T1000 (cell line): Measurements from ENCODE around the gene CDKL1.

ENCODE experiments used
- DNase-seq: peaks from one replicate; lab custom pipeline; 2025; ENCODE audit warnings: mixed read lengths; lab: John Stamatoyannopoulos, UW

The CDKL1 gene

DNA sequence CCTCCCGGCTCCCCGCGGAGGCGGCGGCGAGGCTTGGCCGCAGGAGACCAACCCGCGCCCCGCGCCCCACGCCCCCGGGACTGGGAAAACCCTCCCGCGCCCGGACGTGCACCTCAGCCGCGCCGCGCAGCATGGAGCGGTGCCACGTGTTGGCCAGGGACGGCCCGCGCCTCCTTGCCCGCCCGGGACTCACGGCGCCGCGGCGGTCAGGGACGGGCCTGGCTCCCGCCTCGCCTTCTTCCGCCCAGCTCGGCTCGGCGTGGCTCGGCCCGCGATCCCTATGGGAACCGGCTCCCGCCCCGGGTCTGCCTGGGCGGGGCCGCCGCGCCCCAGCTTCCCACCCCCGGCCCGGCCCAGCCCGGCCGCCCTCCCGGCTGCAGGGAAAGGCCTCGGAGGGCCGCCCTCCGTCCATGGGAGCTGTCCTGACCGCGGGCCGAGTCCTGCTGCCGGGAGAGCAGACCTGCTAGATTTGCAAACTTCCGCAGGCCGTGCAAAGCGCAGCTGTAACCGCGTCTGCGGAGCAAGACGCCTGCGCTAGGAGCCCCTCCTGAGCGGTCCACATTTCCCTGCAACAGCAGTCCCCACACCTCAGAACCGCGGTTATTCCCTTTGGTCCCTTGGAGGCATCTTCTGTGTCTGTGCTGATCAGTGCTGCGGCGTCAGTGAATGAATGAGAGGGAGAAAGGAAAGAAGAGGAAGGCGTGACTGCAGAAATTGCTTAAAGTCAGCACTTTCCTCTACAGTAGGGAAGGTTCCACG, at the start of gene CDKL1:
Gene CDKL1, minus strand, starts transcription at position 251 of the 759 bp plus-strand sequence. CDS start 1,013 bp downstream, outside the sequence.
- peak; percentile 67 for DNase-seq

DNA sequence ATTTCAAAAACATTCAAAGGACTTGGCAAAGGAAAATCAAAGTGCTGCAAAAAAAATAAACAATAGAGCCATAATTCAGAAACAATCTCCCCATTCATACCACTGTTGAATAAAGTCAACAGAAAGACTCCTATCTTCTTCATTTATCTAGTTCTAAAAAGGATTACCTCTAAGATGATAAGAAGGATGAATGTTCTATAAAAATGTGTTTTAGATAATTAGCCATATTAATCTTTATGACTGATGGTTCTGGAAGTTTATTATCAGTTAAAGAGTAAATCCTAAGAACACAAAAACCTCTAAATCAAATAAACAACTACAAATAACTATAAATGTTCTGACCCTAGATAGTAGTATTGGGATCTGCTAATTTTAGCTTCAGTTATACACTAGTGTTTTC, 37.8 kb upstream of the CDKL1 start:
- no peak for DNase-seq

DNA sequence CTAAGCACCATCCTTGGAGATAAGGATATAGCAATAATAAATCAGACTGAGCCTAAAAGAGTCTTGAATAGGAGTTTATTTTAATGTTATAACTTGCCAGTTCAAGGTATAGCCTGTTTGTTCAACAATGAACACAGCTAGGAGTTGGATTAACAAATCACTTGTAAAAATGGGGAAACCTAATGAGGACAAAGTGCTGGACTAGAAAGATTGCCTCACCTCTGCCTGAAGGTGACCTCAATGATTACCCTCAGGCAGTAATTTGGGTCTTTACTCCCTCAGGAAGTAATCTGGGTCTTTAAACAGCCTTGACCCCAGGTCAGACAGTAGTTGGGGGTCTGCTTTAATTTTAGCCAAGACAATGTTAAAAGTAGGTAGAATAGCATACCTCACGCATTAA, 35.5 kb upstream of the CDKL1 start:
- no peak for DNase-seq

DNA sequence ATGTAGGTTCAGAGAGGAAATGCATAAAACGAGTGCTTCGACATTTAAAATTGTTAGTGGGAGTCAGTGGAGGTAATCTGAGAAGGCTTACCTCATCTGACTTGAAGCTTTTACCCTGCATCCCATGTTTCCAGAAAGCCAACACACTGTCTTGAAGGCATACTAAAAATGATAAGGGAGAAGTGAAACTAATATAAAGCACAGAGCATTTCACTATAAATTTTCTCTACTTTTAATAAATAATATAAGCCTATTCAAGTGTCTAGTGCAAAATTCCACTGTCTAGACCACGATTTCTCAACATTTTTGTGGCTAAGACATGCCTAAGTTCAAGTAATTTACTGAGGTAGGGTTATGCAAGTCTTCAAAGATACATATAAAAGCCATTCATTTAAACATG, 29.1 kb upstream of the CDKL1 start:
- no peak for DNase-seq

DNA sequence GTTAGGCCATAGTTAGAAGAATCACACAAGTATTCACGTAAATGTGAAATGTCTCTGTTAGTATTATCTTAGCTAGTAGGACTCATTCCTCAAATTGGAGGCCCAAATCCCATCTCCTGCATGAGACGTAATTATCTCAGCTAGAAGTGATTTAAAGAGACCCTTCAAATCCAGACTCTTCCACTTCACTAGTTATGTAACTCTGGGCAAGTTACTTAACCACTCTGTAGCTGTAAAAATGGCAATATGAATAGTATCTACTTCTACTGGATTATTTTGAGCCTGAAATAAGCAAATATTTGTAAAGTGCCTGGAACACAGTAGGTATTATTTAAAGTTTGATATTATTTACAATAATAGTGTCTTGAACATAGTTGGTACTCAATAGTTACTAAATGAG, 28.4 kb upstream of the CDKL1 start:
- DNase-seq: no peak

DNA sequence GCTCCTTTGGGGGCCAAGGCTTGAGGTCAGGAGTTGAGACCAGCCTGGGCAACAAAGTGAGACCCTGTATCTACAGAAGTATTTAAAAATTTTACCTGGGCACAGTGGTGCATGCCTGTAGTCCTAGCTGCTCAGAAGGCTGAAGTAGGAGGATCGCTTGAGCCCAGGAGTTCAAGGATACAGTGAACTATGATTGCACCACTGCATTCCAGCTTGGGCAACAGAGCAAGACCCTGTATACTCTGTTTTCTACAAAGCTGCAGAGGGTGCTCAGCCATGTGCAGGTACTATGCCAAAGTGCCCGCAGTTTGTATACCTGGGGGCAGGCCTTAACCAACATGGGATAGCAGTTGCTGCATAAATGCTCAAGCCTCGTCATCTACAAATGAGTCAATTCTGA, 26.8 kb upstream of the CDKL1 start:
- DNase-seq: no peak

DNA sequence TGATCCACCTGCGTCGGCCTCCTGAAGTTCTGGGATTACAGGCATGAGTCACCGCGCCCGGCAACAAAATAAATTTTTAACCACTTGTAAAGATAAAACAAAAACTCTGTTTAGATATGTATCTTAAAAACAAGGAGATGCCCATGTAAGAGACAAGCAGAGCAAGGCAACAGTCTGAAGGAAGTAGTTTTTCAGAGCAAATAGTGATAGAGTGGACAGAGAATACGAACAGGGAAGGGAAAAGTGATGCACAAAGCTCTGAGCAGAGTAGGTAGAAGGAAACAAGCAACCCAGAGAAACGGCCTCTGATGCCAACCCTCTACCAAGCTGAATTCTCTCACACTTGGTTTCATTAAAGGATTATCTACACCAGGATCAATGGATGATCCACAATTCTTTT, 24.8 kb upstream of the CDKL1 start:
- DNase-seq: no peak

DNA sequence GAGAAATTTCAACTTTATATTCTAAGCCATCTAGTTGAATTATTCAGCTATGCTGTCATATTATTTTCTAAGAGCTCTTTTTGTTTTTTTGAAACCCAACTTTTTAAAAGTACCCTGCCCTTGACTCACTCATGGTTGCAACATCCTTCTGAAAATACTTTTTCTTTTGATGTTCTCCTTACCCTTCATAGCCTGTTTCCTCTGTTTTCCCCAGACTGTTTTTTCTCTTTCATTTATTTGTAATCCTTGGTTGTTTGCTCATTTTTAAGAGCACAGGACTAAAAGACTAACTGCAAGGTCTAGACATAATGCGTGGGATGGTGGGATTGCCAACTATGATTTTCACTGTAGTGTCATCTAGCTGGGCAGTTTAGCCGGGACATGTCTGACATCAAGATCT, 21.2 kb upstream of the CDKL1 start:
- DNase-seq: no peak

DNA sequence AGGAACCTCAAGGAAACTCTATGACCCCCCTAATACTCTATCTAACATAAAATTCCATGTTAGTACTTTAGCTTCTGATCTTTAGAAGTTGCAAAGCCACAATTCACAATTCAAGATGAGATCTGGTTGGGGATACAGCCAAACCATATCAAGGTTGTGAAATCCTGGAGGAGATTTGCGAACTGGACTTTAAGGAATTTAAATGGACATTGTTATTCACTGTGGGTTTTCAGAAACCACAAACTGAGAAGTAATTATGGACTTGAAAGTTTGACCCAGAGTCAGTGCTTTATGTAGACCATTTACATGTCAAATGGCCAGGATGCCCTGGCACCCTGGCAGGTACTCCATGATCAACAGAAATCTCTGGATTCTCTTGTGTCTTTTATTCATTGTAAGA, 14.2 kb upstream of the CDKL1 start:
- no peak for DNase-seq

DNA sequence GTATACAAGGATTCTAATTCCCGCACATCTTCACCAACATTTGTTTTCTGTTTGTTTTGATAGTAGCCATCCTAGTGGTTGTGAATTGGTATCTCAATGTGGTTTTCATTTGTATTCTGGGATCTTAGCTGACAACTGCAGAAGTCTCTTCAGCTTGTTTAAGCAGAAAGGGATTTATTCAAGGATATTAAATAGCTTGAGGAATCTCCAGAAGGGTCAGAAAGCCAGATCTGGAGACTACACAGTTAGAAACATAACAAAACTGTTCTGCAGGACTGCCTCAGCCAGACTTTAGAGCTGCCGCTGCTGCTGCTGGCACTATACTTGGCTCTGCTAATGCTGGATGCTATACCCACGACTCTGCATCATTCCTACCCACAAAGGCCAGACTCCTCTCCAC, 13.4 kb upstream of the CDKL1 start:
- no peak for DNase-seq

DNA sequence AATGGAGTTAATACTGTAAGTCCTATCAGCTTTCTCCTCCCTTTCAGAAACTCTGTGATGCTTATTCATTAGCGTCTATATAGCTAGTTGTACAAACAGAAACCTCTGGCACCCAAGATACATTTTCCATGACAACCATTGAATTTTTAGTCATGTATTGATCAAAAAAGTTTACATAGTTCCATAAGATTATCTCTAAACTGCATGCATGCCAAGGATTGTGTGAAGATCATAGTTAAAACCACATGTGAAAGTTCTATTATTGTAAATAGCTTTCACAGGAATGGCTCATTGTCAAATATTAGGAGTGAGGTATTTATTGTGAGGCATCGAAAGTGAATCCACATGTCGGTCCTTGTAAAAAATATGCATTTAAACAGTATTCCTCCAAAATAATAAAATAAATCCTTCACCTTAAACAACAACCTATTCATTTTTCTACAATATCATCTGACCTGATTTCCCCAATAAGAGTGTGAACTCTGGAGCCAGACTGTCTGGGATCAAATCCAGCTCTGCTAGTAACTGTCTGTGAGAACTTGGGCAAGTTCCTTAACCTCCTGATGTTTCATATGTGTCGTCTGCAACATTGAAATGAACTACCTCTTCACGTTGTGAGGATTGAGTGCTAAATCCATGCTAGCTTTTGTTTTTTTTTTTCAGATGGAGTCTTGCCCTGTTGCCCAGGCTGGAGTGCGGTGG, 10.6 kb upstream of the CDKL1 start:
- no peak for DNase-seq

DNA sequence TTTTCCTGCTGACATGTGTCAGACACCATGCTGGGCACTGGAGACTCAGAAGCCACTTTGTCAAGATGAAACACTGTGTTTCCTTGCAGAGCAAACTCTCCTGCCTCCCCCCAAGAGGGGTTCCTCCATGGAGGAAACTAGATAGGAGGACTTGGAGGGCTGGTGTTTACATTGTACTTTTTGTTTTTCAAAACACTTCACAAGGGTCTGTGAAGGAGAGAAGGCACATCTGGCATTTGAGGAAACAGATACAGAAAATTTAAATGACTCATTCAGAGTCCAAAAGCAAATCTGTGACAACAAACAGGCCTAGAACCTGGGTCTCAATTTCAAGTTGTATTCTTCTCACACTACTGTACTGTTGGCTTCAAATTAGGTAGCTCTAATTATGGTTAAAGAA, 6.7 kb upstream of the CDKL1 start:
- no peak for DNase-seq

DNA sequence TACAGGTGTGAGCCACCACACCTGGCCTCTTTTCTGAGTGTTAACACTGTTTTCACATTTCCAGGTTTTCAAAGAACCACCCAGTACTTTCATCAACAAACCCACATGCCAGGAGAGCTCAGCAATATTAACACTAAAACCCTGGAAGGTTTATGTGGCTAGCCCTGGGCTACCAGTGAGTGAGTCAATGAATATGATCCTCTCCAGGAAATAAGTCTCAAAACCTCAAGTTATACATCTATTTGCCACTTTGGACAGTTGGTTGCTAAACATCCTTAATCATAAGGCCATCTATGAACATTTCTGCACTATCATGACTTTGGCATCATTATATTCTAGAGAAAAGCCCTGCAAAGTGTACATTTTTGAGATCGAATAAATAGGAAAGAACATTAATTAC, 6.3 kb upstream of the CDKL1 start:
- DNase-seq: no peak

DNA sequence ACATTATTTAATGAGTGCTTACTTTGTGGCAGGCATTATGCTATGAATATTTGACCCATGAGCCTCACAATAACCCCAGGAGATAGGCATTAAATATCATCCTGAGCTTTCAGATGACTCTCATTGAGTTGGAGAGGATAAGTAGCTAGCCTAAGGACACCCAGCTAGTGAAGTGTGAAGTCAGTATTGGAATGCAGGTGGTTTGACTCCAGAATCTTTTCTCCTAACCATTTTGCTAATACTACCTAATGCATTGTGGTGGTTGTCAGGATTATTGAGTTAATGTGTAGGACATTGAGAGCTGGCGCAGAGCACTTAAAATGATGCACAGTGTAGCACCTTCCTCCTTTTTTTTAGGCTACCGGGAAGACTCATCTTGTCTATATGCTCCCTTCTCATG, 3.8 kb upstream of the CDKL1 start:
- no peak for DNase-seq

DNA sequence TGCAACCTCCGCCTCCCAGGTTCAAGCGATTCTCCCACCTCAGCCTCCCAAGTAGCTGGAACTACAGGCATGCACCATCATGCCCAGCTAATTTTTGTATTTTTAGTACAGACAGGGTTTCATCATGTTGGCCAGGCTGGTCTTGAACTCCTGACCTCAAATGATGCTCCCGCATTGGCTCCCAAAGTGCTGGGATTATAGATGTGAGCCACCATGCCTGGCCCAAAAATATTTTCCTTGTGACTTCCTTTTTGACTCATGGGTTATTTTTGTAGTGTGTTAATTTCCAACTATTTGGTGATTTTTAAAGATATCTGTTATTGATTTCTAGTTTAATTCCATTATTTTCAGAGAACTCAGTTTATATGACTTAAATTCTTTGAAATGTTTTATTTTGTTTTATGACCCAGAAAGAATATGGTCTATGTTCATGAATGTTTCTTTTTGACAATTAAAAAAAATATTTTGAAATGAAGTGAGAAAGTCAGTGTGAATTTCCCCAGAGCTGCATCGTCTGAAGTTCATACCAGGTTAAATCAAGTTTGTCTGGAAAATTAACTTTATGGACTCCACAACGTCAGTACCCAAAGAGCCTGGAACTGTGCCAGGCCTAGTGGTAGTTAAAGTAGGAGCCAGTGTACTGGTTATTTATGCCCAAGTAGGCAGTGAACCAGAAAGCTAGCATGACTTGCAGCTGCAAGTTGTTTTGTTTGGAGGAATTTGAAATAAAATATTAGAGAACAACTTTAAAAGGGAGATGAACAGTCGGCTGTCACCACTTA, 2.8 kb upstream of the CDKL1 start:
- no peak for DNase-seq

DNA sequence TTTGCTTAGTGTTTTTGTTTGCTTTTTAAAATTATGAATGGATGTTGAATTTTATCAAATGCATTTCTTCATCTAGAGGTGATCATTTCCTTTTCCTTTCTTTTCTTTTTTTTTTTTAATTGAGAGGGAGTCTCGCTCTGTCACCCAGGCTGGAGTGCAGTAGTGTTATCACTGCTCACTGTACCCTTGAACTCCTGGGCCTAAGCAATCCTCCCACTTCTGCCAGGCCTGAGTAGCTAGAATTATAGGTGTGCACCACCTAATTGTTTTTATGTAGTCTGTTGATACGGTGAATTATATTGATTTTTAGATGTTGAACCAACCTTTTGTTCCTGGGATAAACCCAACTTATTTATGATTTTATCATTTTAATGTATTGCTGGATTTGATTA, 1.5 kb upstream of the CDKL1 start:
- no peak for DNase-seq

DNA sequence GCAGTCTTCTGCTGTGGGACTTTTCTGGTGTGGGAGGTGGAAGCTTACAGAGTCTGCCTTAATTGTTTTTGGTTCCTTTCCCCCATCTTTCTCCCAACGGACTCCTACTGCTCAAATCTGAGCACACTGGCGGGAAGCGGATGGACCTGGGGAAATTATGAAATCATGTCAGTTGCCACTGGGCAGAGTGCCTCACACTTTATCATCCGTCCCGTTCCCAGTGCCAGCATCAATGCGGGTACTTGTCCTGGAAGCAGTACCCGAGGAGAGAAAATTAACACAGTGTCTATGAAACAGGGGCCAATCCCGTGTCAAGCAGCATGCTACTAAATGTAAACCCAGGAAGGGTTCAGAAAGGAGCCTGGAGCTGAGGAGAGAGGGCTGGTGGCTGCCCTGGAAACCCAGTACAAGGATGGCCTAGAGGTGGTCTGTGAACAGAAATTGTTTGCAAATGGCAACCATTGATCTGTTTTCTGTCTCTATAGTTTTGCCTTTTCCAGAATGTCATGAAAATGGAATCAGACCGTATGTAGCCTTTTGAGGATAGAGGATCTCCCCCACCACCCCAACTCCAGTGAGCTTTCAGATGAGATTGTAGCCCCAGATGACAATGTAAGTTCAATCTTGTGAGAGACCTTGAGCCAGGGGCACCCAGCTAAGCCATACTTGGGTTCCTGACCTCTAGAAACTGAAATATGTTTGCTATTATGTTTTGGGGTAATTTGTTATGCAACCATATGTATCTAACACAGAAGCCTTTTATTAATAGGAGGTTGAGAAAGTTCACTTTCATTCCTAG, 908 bp upstream of the CDKL1 start:
- no peak for DNase-seq

DNA sequence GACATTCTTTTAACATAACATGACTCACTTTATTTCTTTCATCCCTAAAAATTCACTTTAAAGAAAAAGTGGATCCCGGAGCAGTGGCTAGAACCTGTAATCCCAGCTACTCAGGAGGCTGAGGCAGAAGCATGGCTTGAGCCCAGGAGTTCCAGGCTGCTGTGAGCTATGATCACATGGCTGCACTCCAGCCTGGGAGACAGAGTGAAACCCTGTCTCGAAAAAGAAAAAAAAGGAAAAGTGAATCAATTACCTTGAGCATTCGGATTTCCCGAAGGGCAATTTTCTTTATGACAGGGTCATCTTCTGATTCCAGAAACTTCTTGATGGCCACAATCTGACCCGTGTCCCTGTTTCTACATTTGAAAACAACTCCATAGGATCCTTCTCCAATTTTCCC, 1.2 kb downstream of the CDKL1 start:
- no peak for DNase-seq

DNA sequence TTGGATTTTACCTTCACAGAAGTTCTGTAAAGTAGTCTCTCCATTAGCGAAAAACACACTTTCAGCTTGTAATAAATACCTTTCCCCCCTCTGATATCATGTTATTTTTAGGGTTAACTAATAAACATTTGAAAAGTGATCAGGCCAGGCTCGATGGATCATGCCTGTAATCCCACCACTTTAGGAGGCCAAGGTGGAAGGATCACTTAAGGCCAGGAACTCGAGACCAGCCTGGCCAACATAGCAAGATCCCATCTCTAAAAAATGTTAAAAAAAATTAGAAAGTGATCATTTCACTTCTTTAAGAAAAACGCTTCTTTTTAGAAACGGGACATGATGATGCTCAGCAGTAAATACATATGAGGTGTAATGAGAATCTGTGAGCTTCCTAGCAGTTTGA, 2.0 kb downstream of the CDKL1 start:
- no peak for DNase-seq

DNA sequence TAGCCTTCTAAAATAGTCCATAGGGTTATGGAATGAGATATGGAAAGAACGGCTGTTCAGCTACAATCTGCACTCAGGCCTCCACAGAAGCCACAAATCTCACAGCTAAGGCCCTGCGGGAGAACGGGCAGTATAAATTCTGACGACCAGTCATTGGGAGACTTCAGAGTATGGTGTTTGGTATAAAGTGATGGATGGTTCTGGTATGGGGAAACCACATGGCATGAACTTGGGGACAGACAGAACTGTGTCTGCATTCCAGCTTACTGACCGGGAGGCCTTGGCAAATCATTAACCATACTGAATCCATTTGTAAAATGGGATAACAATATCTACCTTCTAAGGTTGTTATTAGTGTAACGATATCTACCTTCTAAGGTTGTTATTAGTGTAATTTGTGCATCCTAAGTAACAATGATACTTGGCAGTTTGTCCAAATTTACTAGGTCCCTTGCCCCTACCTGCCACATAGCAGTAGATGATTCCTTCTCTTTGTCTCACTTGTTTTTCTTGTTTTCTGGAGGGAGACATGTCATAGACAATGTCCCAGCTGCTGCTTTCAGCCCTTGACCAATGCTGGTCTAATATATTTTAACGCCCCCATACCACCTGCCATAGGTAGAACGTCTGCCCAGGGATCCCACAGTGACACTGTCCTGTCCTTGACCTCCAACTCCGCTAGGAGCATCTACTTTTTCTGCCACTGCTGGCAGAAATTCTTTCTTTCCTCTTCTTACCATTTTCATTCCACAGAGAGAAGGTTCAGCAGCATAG, 6.8 kb downstream of the CDKL1 start:
- no peak for DNase-seq

DNA sequence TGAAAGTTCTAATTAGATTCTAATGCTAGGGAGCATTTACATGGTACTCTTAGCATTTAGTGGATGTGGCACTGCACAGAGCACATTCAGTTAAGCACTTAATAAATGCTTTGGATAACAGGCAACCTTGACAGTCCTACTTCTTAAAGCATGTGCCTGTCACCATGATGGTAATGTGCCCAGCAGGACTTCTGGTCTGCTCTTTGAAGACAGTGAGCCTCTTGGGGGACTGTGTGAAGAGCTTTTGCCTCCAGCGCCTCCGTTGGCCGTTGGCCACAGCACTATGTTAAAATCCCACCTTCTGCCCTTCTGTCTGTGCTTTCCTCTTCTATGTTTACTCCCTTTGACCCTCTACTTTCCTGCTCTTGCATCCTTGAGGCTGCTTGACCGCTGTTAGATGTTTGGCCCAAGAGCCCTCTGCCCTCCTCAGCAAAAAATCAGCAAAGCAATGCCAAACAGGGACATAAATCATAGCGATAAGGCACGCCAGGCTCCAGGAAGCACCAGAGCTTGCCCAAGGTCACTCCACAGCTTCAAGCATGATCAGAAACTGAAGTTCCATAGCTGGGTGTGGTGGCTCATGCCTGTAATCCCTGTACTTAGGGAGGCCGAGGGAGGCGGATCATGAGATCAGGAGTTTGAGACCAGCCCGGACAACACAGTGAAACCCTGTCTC, 8.3 kb downstream of the CDKL1 start:
- no peak for DNase-seq
